A549 (cell line): Measurements from ENCODE around the gene FAM131B.

Experiments
- CTCF ChIP-seq: fragments of >200 bp; sonication (Bioruptor Twin); formaldehyde crosslinking; IDR thresholded peaks from 3 replicates; pipeline ENCODE4 v1.5.1; 2016
- GATA3 ChIP-seq: IDR thresholded peaks from 2 replicates; pipeline ENCODE4 v1.6.1; 2012; ENCODE audit warnings: borderline replicate concordance
- JUNB ChIP-seq: fragments of >200 bp; sonication (Bioruptor Twin); formaldehyde crosslinking; IDR thresholded peaks from 2 replicates; pipeline ENCODE4 v1.6.1; 2016
- KDM5A ChIP-seq: fragments of 200-600 bp; sonication (generic); IDR thresholded peaks from 2 replicates; pipeline ENCODE4 v1.6.1; 2016; ENCODE audit warnings: antibody characterized with exemption, mild to moderate bottlenecking
- NR3C1 ChIP-seq: fragments of >200 bp; sonication (Bioruptor Twin); formaldehyde crosslinking; IDR thresholded peaks from 3 replicates; pipeline ENCODE4 v1.6.1; 2017
- POLR2A ChIP-seq: IDR thresholded peaks from 2 replicates; pipeline ENCODE4 v1.6.1; 2012; ENCODE audit warnings: mild to moderate bottlenecking, low read length
- REST ChIP-seq: fragments of 200-600 bp; sonication (generic); IDR thresholded peaks from 2 replicates; pipeline ENCODE4 v1.6.1; 2016; ENCODE audit warnings: antibody characterized with exemption, mild to moderate bottlenecking, moderate library complexity
- ZFP36 ChIP-seq: fragments of 450-650 bp; IDR thresholded peaks from 2 replicates; pipeline ENCODE4 v1.6.1; 2014; ENCODE audit warnings: borderline replicate concordance; ENCODE audit not compliant: partially characterized antibody

- no peak for TF ChIP-seq CTCF
- no peak for TF ChIP-seq JUNB
- no peak for TF ChIP-seq REST
- no peak for TF ChIP-seq ZFP36
- TF ChIP-seq KDM5A, result no peak
- TF ChIP-seq POLR2A, result no peak
- no peak for TF ChIP-seq GATA3
- TF ChIP-seq NR3C1, result no peak
These were observed 53.9 kb downstream of the FAM131B start for GRCh38 chr7:143308632-143309031.
